CD4-positive, alpha-beta T cell treated with Interleukin-12 subunit alpha and Interleukin-12 subunit beta, for 1 hour (primary cell): Measurements from ENCODE around the gene ANKZF1.

ENCODE experiments used
- DNase-seq: peaks from one replicate; pipeline ENCODE4 v3.0.0-alpha.2; 2020

ANKZF1 gene

GRCh38 chr2:219282943-219283581 lies 53.5 kb downstream of the ANKZF1 start:
- DNase-seq, result no peak

DNA sequence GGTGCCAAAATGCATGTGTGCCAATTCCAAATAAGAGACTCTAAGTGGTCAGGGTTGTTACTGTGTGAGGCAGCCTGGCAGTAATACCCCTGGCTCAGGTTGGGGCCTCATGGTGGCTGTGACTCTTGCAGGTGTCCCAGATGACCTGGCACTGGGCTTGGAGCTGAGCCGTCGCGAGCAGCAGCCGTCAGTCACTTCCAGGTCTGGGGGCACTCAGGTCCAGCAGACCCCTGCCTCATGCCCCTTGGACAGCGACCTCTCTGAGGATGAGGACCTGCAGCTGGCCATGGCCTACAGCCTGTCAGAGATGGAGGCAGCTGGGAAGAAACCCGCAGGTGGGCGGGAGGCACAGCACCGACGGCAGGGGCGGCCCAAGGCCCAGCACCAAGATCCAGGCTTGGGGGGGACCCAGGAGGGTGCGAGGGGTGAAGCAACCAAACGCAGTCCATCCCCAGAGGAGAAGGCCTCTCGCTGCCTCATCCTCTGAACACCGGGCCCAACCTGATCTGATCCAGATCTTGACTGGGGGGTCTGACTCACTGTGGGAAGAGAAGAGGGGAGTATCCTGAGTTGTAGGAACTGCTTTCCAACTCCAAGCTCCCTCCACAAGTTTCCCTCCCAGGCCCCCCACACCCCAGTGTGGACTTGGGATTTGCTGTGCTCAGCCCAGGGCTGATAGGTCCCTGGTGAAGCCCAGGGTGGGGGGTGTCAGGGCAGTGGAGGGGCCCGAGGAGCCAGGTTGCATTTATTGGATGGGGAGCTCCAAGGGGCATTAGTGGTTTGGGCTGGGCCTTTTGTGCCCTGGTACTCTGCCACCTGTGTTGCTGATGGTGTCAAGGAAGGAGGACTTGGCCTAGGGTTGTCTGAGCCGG lies 55.1 kb downstream of the ANKZF1 start:
- DNase-seq, result no peak

DNA sequence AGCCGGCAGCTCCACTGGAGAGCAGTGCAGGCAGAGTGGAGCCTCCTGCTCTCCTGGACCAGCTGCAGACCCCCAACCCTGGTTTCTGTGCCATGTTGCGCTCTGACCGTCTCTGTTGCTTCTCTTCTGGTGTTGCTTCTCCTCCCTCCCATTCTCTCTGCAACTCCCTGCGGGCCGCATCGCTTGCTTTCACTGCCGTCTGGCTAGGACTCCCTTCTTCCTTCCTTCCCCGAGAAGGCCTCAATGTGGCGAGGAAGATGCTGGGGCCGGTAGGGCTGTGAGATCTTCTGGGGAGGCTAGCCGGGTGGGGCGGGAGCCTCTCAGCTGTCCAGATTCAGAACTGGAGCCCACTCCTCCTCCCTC lies 55.7 kb downstream of the ANKZF1 start:
- no peak for DNase-seq

- DNase-seq, result no peak
These were observed 56.4 kb downstream of the ANKZF1 start for GRCh38 chr2:219285894-219286425.
